Mesodermal cell (in vitro differentiated cells): ENCODE measurements around the gene ZNF74.
"Not testable (repeated sequence)": the region's sequence is repeated elsewhere in the genome, so short reads cannot be mapped to it uniquely, and the experiment has no call there.

Source experiments
- H3K27ac ChIP-seq: 2 replicates; pipeline ENCODE4 v1.7.0; 2013; ENCODE audit warnings: mild to moderate bottlenecking, low read depth, low read length, moderate library complexity; ENCODE audit not compliant: severe bottlenecking
- H3K36me3 ChIP-seq: 2 replicates; pipeline ENCODE4 v1.7.1; 2013; ENCODE audit warnings: mild to moderate bottlenecking, low read length, moderate library complexity; ENCODE audit not compliant: control insufficient read depth, insufficient read depth
- H3K4me1 ChIP-seq: one replicate; pipeline ENCODE4 v1.7.1; 2013; ENCODE audit warnings: mild to moderate bottlenecking, low read length; ENCODE audit not compliant: insufficient read depth, control insufficient read depth, poor library complexity, severe bottlenecking
- H3K4me3 ChIP-seq: 2 replicates; pipeline ENCODE4 v1.7.0; 2013; ENCODE audit warnings: low read length, control low read depth, mild to moderate bottlenecking; ENCODE audit not compliant: insufficient read depth, poor library complexity, severe bottlenecking; ENCODE audit errors: extremely low read depth
- H3K9me3 ChIP-seq: 2 replicates; pipeline ENCODE4 v1.7.1; 2013; ENCODE audit warnings: mild to moderate bottlenecking, low read length, moderate library complexity; ENCODE audit not compliant: control insufficient read depth
- WGBS, 2 experiments: methylation state at CpG; one replicate each; pipeline ENCODE4 v1.1.5; 2013; ENCODE audit warnings: missing lambda C conversion rate in 2 of 2; ENCODE audit not compliant: insufficient coverage in 2 of 2; 5-methylcytosine and 5-hydroxymethylcytosine counted together

ZNF74 gene

GRCh38 chr22:20408891-20409290 lies 14.9 kb downstream of the ZNF74 start:
- H3K4me1 ChIP-seq = peaks cover 3% of the 10 kb centered on the region
- H3K4me3 ChIP-seq = no peak overlapping the region
- no peak overlapping the region for H3K27ac ChIP-seq
- WGBS, 2 experiments = 90 to 97% methylated on average over 3 to 4 of the region's 4 CpGs
- peaks cover 32% of the 10 kb centered on the region for H3K36me3 ChIP-seq
- H3K9me3 ChIP-seq = no peaks in the 10 kb centered on the region

DNA sequence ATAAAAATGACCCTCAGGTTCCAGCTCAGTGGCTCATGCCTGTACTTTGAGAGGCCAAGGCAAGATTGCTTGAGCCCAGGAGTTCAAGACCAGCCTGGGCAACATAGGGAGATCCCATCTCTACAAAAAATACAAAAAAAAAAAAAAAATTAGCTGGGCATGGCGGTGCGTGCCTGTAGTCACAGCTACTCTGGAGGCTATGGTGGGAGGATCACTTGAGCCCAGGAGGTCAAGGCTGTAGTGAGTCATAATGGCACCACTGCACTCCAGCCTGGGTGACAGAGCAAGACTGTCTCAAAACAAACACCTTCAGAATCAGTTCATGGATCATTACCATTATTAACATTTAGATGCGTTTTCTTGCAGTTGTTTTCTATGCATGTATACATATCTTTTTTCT lies 15.4 kb downstream of the ZNF74 start:
- H3K9me3 ChIP-seq, H3K27ac ChIP-seq, H3K4me3 ChIP-seq, H3K4me1 ChIP-seq: not testable (repeated sequence)
- peaks cover 27% of the 10 kb centered on the region for H3K36me3 ChIP-seq
- 100% methylated on average over 2 of the region's 3 CpGs; no CpG with 5 or more reads in 1 of the 2 experiments for WGBS, 2 experiments

DNA sequence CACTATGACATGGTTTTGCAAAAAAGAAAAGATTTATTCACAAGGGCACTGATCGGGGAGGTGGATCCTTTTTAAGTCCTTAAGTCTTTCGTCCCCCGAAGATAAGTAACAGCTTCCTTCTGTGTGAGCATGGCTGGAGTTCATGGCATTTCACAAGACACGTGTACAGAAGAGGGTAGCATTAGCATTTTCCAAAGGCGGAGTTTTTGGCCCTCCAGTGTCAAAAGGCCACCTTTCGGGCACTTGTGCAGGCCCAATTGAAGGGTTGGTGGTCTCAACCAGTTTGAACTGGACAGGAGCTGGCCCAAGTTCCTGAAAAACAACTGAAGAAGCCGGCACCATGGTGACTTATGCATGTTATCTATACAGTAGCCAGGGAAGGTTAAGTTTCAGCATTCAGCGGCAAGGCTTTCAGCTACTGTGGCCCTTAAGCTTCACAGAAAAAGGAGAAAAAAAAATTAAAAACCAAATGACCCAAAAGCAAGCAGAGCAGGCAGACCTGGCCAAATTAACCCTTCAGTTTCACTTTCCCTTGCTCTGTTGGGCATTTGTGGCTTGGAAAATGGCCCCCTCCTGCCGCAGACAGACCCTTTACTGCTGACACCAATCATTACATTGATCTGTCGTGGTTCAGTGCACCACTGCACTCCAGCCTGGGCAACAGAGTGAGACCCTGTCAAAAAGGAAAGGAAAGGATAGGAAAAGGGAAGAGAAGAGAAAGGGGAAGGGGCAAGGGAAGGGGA lies 18.7 kb downstream of the ZNF74 start:
- Histone ChIP-seq H3K27ac (no peak overlapping the region), H3K36me3 (peaks cover 5% of the 10 kb centered on the region), H3K4me3 (no peak overlapping the region), H3K9me3 (no peaks in the 10 kb centered on the region), H3K4me1 (peaks cover 3% of the 10 kb centered on the region)
- 92 to 93% methylated on average over 8 of the region's 10 CpGs for WGBS, 2 experiments

- Histone ChIP-seq H3K36me3 (no peaks in the 10 kb centered on the region), H3K9me3 (no peaks in the 10 kb centered on the region)
- WGBS, 2 experiments = 91 to 98% methylated on average over 7 of the region's 9 CpGs
These were observed 19.5 kb downstream of the ZNF74 start for GRCh38 chr22:20413217-20414058.

DNA sequence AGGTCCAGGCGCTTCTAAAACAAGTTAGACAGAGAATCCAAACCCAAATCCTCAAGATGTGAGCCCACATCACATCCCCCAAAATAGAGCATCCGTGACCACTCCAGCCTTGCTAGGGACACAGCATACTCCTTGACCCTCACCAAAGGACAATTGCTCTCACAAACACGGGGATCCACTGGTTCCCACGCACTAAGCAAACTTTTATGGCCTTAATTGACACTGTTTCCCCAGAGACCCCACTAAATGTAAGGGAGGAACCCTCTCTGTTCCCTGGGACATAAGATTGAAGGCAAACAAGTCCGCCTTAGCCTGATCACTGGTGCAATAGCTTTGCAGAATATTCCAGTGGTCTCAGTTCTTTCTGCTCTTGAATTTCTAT lies 20.1 kb downstream of the ZNF74 start:
- WGBS, 2 experiments = 80 to 94% methylated on average over 3 to 5 of the region's 5 CpGs
- H3K36me3 ChIP-seq = no peaks in the 10 kb centered on the region

More at GRCh38 chr22:20413217-20414058, 19.5 kb downstream of the ZNF74 start:
- Histone ChIP-seq H3K27ac (no peak overlapping the region), H3K4me3 (no peak overlapping the region), H3K4me1 (peaks cover 3% of the 10 kb centered on the region)

GRCh38 chr22:20414450-20414849 lies 20.5 kb downstream of the ZNF74 start:
- Histone ChIP-seq H3K36me3 (no peaks in the 10 kb centered on the region), H3K27ac (no peak overlapping the region), H3K9me3 (no peaks in the 10 kb centered on the region), H3K4me3 (no peak overlapping the region), H3K4me1 (peaks cover 3% of the 10 kb centered on the region)
- WGBS, 2 experiments = 79 to 88% methylated on average over 2 of the region's 3 CpGs

More for the DNA sequence above, 20.1 kb downstream of the ZNF74 start:
- Histone ChIP-seq H3K9me3 (no peaks in the 10 kb centered on the region), H3K4me3 (no peak overlapping the region), H3K27ac (no peak overlapping the region), H3K4me1 (peaks cover 3% of the 10 kb centered on the region)

GRCh38 chr22:20415241-20415640 lies 21.3 kb downstream of the ZNF74 start:
- not testable (repeated sequence) for H3K9me3 ChIP-seq
- 79% methylated on average over 2 of the region's 3 CpGs; no CpG with 5 or more reads in 1 of the 2 experiments for WGBS, 2 experiments

DNA sequence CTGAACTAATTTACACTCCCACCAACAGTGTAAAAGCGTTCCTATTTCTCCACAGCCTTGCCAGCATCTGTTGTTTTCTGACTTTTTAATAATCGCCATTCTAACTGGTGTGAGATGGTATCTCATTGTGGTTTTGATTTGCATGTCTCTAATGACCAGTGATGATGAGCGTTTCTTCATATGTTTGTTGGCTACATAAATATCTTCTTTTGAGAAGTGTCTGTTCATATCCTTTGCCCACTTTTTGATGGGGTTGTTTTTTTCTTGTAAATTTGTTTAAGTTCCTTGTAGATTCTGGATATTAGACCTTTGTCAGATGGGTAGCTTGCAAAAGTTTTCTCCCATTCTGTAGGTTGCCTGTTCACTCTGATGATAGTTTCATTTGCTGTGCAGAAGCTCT lies 21.7 kb downstream of the ZNF74 start:
- H3K36me3 ChIP-seq, H3K9me3 ChIP-seq, H3K4me1 ChIP-seq, H3K4me3 ChIP-seq, H3K27ac ChIP-seq: not testable (repeated sequence)
- 60 to 80% methylated on average over 1 of the region's 3 CpGs for WGBS, 2 experiments

More at GRCh38 chr22:20415241-20415640, 21.3 kb downstream of the ZNF74 start:
- not testable (repeated sequence) for H3K27ac ChIP-seq, H3K36me3 ChIP-seq, H3K4me1 ChIP-seq, H3K4me3 ChIP-seq

- H3K27ac ChIP-seq = no peak overlapping the region
- no peaks in the 10 kb centered on the region for H3K9me3 ChIP-seq
- H3K36me3 ChIP-seq = no peaks in the 10 kb centered on the region
- H3K4me3 ChIP-seq = peak overlapping the region; percentile 31
- H3K4me1 ChIP-seq = peaks cover 3% of the 10 kb centered on the region
- WGBS, 2 experiments = 23% methylated on average over 40 of the region's 42 CpGs
These were observed 24.3 kb downstream of the ZNF74 start for GRCh38 chr22:20418211-20418788.

- H3K4me1 ChIP-seq = peaks cover 3% of the 10 kb centered on the region
- peaks cover 5% of the 10 kb centered on the region for H3K36me3 ChIP-seq
- no peak overlapping the region for H3K4me3 ChIP-seq
- no peaks in the 10 kb centered on the region for H3K9me3 ChIP-seq
- H3K27ac ChIP-seq = no peak overlapping the region
- WGBS, 2 experiments = 100% methylated on average over 1 of the region's 2 CpGs
These were observed 25.7 kb downstream of the ZNF74 start for GRCh38 chr22:20419664-20419951.
